GM10266 (cell line): Measurements from ENCODE around the gene UGT1A6.
A peak's percentile ranks its signal among the peaks of the same experiment; 100 is the strongest.
"Not testable (repeated sequence)": the region's sequence is repeated elsewhere in the genome, so short reads cannot be mapped to it uniquely, and the experiment has no call there.

Experiments used
- DNase-seq: peaks from one replicate; pipeline ENCODE4 v3.0.0; 2012; ENCODE audit errors: extremely low spot score
- TF ChIP-seq, protein P1 (sequence below): IDR thresholded peaks from 2 replicates; pipeline ENCODE4 v1.5.1; 2012; ENCODE audit warnings: mild to moderate bottlenecking, low read depth; ENCODE audit not compliant: control insufficient read depth, insufficient read depth; ENCODE audit errors: missing control alignments

The UGT1A6 gene

DNA sequence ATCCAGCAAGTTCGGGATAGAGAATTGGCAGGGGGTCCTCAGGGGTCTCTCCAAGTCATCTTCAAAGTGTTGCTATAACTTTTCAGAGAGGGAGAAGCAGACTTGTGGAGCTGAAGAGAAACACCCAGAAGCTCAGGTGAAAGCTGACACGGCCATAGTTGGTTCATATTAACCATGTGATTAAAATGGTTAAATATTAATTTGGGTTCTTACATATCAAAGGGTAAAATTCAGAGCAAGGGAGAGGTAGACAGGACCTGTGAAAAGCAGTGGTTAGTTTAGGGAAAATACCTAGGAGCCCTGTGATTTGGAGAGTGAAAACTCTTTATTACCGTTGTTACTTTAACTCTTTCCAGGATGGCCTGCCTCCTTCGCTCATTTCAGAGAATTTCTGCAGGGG, at the start of gene UGT1A6:
Gene UGT1A6, plus strand, starts transcription at position 243 of the 400 bp plus-strand sequence. Its CDS starts 115 bp downstream, at position 358.
- TF ChIP-seq, protein P1, sequence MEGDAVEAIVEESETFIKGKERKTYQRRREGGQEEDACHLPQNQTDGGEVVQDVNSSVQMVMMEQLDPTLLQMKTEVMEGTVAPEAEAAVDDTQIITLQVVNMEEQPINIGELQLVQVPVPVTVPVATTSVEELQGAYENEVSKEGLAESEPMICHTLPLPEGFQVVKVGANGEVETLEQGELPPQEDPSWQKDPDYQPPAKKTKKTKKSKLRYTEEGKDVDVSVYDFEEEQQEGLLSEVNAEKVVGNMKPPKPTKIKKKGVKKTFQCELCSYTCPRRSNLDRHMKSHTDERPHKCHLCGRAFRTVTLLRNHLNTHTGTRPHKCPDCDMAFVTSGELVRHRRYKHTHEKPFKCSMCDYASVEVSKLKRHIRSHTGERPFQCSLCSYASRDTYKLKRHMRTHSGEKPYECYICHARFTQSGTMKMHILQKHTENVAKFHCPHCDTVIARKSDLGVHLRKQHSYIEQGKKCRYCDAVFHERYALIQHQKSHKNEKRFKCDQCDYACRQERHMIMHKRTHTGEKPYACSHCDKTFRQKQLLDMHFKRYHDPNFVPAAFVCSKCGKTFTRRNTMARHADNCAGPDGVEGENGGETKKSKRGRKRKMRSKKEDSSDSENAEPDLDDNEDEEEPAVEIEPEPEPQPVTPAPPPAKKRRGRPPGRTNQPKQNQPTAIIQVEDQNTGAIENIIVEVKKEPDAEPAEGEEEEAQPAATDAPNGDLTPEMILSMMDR, result no peak
- no peak for DNase-seq

DNA sequence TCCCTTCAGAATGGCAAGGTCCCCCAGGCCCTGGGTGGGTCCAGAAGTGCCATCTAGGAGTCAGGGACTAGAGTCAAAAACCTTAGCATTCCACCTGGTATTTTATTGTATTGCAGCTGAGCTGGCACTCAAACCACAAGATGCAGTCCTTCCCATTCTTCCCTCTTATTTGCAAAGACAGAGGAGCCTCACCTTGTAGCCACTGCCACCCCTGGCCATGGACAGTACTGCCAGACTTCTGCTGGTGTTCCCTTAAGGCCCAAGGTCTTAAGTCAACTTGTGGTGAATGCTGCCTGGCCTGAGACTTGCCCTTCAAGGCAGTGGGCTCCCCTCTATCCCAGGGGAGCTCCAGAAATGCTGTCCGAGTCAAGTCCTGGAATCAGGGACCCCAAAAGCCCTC, 49.6 kb upstream of the UGT1A6 start:
- TF ChIP-seq, protein P1, result peak; percentile 17
- DNase-seq, result no peak

DNA sequence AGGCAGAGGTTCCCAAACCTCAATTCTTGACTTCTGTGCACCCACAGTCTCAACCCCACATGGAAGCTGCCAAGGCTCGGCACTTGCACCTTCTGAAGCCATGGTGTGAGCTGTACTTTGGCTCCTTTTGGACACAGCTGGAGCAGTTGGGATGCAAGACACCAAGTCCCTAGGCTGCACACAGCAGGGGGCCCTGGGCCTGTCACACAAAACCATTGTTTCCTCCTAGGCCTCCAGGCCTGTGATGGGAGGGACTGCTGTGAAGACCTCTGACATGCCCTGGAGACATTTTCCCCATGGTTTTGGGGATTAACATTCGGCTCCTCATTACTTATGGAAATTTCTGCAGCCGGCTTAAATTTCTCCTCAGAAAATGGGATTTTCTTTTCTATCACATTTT, 46.7 kb upstream of the UGT1A6 start:
- DNase-seq, result not testable (repeated sequence)

DNA sequence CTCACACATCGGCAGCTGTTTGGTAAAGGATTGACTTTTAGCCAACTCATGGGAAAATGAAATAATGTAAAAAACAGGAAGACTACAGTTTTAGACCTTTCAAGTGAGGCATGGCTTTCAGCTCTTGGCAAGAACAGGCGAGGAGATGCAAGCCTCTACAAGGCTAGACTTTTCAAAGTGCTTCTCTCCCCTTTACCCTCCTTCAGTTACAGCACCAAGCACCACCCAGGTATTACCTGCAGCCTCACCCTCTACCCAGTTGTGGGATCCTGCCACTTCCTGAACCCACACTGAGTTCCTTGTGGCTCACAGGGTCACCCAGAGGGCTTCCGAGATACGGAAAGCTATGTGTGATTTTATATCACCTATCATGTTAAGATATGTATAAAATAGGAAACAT, 41.7 kb upstream of the UGT1A6 start:
- TF ChIP-seq, protein P1, result no peak
- no peak for DNase-seq

DNA sequence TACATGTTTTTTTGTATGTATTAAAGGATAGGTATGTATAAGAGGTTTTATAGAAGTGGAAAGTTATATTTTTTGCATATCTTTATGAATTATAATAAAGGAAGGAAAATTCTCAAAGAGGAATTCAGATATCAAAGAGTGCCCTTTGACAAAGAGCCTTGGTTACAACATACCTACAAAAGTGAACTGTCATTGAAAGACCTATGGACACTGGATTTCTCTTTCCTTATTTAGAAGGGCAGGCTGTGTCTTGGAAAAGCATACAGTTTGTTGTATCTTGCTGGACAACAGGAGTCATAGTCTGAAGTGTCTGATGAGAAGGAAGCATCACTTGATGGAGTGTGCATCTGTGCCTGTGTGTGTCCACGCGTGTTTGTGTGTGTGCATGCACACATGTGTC, 41.3 kb upstream of the UGT1A6 start:
- no peak for DNase-seq
- TF ChIP-seq, protein P1, result no peak

DNA sequence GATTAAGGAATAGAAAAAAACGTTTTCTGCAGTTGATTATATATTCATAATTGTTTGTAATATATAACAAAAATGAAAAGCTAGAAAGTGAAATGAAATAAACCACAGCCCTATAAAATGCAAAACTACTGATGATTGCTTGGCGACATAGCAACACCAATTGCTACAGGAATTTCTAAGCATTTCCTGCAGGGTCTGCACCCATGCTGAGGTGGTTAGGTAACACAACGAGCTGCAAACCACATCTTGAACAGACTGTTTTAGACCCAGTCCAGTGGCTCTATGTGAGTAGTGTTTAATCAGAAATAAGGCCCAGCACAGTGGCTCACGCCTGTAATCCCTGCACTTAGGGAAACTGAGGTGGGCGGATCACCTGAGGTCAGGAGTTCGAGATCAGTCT, 38.2 kb upstream of the UGT1A6 start:
- TF ChIP-seq, protein P1, result no peak
- DNase-seq, result no peak

DNA sequence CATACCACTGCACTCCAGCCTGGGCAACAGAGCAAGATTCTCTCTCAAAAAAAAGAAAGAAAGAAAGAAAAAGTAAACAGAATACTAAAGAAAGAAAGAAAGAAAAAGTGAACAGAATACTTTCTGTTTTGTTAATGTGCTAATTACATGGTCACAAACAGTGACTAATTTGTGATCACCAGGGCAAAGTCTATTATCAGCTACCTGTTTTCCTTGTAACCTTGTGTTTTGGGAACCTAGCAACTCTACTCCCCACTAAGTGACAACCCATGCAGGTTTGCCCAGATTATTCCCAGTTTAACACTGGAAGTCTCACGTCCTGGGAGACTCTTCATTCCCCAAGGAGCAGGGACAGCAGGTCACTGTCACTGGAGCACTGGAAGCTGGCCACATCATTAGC, 37.6 kb upstream of the UGT1A6 start:
- no peak for DNase-seq
- TF ChIP-seq, protein P1, result no peak

DNA sequence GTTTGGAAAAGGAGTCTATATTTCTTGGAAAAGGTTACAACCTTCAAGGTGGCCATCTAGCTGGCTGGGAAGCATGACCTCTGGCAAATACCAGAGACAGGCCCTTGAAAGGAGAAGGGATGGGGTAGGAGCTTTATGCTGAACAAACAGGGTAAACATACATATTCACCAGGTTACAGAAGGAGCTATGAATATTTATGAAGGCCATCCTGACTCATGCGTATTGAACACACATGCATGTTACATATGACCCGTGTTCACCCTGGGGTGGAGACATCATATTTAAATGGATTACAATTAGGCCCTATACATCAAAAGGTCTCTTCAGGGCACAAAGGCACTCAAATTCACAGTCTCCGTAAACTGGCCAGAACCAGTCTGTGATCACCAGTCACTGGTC, 36.7 kb upstream of the UGT1A6 start:
- not testable (repeated sequence) for DNase-seq
